Mesothelial cell of epicardium (in vitro differentiated cells): ENCODE data around the gene TPX2. TPM values are rescaled to one million over a fixed set of nuclear protein-coding genes. Genes with fewer than 3 reads are reported as not detected.

ENCODE experiments used
- DNase-seq, 2 experiments: peaks; one replicate each; pipeline ENCODE4 v3.0.0; 2021; ENCODE audit warnings: low spot score in 2 of 2; ENCODE audit not compliant: unreplicated experiment in 2 of 2
- H3K27ac Mint-ChIP-seq: 2 replicates; pipeline ENCODE4 v1.8.0; 2021; ENCODE audit warnings: mixed read lengths
- H3K27me3 Mint-ChIP-seq: 2 replicates; pipeline ENCODE4 v1.8.0; 2021; ENCODE audit warnings: low read depth, mixed read lengths
- H3K36me3 Mint-ChIP-seq: 2 replicates; pipeline ENCODE4 v1.8.0; 2021; ENCODE audit warnings: mixed read lengths
- H3K4me1 Mint-ChIP-seq: 2 replicates; pipeline ENCODE4 v1.8.0; 2021; ENCODE audit warnings: mixed read lengths
- H3K4me3 Mint-ChIP-seq: 2 replicates; pipeline ENCODE4 v1.8.0; 2021; ENCODE audit warnings: mild to moderate bottlenecking, moderate library complexity, mixed read lengths
- H3K9me3 Mint-ChIP-seq: 2 replicates; pipeline ENCODE4 v1.8.0; 2021; ENCODE audit warnings: mixed read lengths
- CTCF ChIP-seq: fragments of 200-600 bp; sonication (generic); IDR thresholded peaks from one replicate; pipeline ENCODE4 v1.5.0; 2021; ENCODE audit warnings: antibody characterized with exemption; ENCODE audit not compliant: unreplicated experiment
- total RNA-seq: library from RNA; stranded (reverse); gene quantifications from 3 replicates; pipeline ENCODE4 v1.2.1, GENCODE V29; 2021

TPX2 gene
- total RNA-seq, 1 donor from 2014 or later, result 39.0 TPM

GRCh38 chr20:31717478-31718201, 21.4 kb upstream of the TPX2 start:
- Mint-ChIP-seq H3K4me1 (peaks cover 84% of the 10 kb centered on the region), H3K36me3 (peaks cover 34% of the 10 kb centered on the region), H3K4me3 (peak overlapping the region; percentile 1), H3K27ac (peak overlapping the region; percentile 90), H3K27me3 (no peaks in the 10 kb centered on the region), H3K9me3 (no peaks in the 10 kb centered on the region)
- no peak for TF ChIP-seq CTCF
- DNase-seq, result no peak

GRCh38 chr20:31718952-31719643, 20.0 kb upstream of the TPX2 start:
- no peak for TF ChIP-seq CTCF
- Mint-ChIP-seq H3K4me3 (peak overlapping the region; percentile 82), H3K4me1 (peaks cover 76% of the 10 kb centered on the region), H3K27ac (peak overlapping the region; percentile 98), H3K27me3 (no peaks in the 10 kb centered on the region), H3K9me3 (no peaks in the 10 kb centered on the region), H3K36me3 (peaks cover 28% of the 10 kb centered on the region)
- no peak for DNase-seq

- H3K36me3 Mint-ChIP-seq, result peaks cover 24% of the 10 kb centered on the region
- no peaks in the 10 kb centered on the region for H3K9me3 Mint-ChIP-seq
- peak overlapping the region; percentile 98 for H3K27ac Mint-ChIP-seq
- H3K27me3 Mint-ChIP-seq, result no peaks in the 10 kb centered on the region
- peaks cover 71% of the 10 kb centered on the region for H3K4me1 Mint-ChIP-seq
- DNase-seq, result no peak
- TF ChIP-seq CTCF, result no peak
- H3K4me3 Mint-ChIP-seq, result peak overlapping the region; percentile 82
Measured at GRCh38 chr20:31719644-31720485, 19.2 kb upstream of the TPX2 start.

GRCh38 chr20:31720486-31721407, 18.3 kb upstream of the TPX2 start:
- H3K4me3 Mint-ChIP-seq, result peak overlapping the region; percentile 82
- H3K36me3 Mint-ChIP-seq, result peaks cover 21% of the 10 kb centered on the region
- H3K27me3 Mint-ChIP-seq, result no peaks in the 10 kb centered on the region
- no peak for TF ChIP-seq CTCF
- H3K9me3 Mint-ChIP-seq, result no peaks in the 10 kb centered on the region
- no peak for DNase-seq
- peak overlapping the region; percentile 98 for H3K27ac Mint-ChIP-seq
- H3K4me1 Mint-ChIP-seq, result peaks cover 66% of the 10 kb centered on the region
